MCF 10A (cell line): ENCODE data around the gene CALML6. TPM values are rescaled to one million over a fixed set of nuclear protein-coding genes. Genes with fewer than 3 reads are reported as not detected.
A peak's percentile ranks its signal among the peaks of the same experiment; 100 is the strongest.

Experiments
- BruUV-seq: library from RNA; stranded (reverse); fragments of 400-500 nt; replicated peaks from 2 replicates; lab custom pipeline; 2021; lab: Mats Ljungman, UMichigan
- CTCF ChIA-PET: fragments of 300-600 bp; sonication (Branson Sonifier 250); formaldehyde crosslinking; extraction: SDS; loops from one replicate; lab custom pipeline; 2021; ENCODE audit warnings: antibody characterized with exemption, inconsistent platforms; lab: Yijun Ruan, JAX
- POLR2A ChIA-PET: fragments of 300-600, 350-650 bp; sonication (Branson Sonifier 250); formaldehyde crosslinking; extraction: SDS; loops from one replicate; lab custom pipeline; 2020; ENCODE audit warnings: antibody characterized with exemption, inconsistent platforms; lab: Yijun Ruan, JAX
- DNase-seq: peaks from one replicate; pipeline ENCODE4 v3.0.0-alpha.2; 2018; ENCODE audit not compliant: unreplicated experiment
- H3K27ac Mint-ChIP-seq: one replicate; pipeline ENCODE4 v1.8.0; 2022; ENCODE audit warnings: mild to moderate bottlenecking, low read depth, mixed read lengths; ENCODE audit not compliant: unreplicated experiment
- H3K27me3 Mint-ChIP-seq: one replicate; pipeline ENCODE4 v1.8.0; 2022; ENCODE audit warnings: mixed read lengths; ENCODE audit not compliant: insufficient read depth, unreplicated experiment
- H3K36me3 Mint-ChIP-seq: one replicate; pipeline ENCODE4 v1.8.0; 2022; ENCODE audit warnings: mild to moderate bottlenecking, moderate library complexity, mixed read lengths; ENCODE audit not compliant: insufficient read depth, unreplicated experiment
- H3K4me1 Mint-ChIP-seq: one replicate; pipeline ENCODE4 v1.8.0; 2022; ENCODE audit warnings: mixed read lengths; ENCODE audit not compliant: insufficient read depth, unreplicated experiment
- H3K4me3 Mint-ChIP-seq: one replicate; pipeline ENCODE4 v1.8.0; 2022; ENCODE audit warnings: mild to moderate bottlenecking, moderate library complexity, mixed read lengths; ENCODE audit not compliant: unreplicated experiment
- H3K9me3 Mint-ChIP-seq: one replicate; pipeline ENCODE4 v1.8.0; 2022; ENCODE audit warnings: mixed read lengths; ENCODE audit not compliant: unreplicated experiment
- CTCF ChIP-seq: fragments of 200-600 bp; IDR thresholded peaks from one replicate; pipeline ENCODE4 v1.8.0; 2022; ENCODE audit warnings: antibody characterized with exemption, mild to moderate bottlenecking; ENCODE audit not compliant: unreplicated experiment
- intact Hi-C: fragments of 100-400 bp; cut with micrococcal nuclease; formaldehyde crosslinking; loops from 2 replicates; pipeline ENCODE4 v1.14.1; 2022
- total RNA-seq: library from RNA; stranded (reverse); gene quantifications from 2 replicates; pipeline ENCODE4 v1.2.3, GENCODE V29; 2022

Gene CALML6
- total RNA-seq, 1 experiment from 2014 or later = 1.7 TPM

- TF ChIP-seq CTCF = peak; percentile 91
- Mint-ChIP-seq H3K4me1 (peaks cover 13% of the 10 kb centered on the region), H3K27ac (peak overlapping the region; percentile 78), H3K9me3 (no peaks in the 10 kb centered on the region), H3K4me3 (peak overlapping the region; percentile 41), H3K27me3 (no peaks in the 10 kb centered on the region), H3K36me3 (peaks cover 5% of the 10 kb centered on the region)
- CTCF ChIA-PET = interaction anchor here (0.6 to 4.6 kb wide), 35 partner anchors 8 to 1556 kb away, joined by 3 to 35 read pairs (median 4); no protein-coding TSS in a partner anchor
- intact Hi-C loops = loop anchor here (1.0 to 2.0 kb wide), 3 partner anchors 117 to 142 kb away; no protein-coding TSS in a partner anchor
- POLR2A ChIA-PET = interaction anchor here (0.7 to 5.2 kb wide), 16 partner anchors 10 to 148 kb away, joined by 3 to 42 read pairs (median 6); partner anchors contain the start of gene NADK
- peak; percentile 83 for DNase-seq
- BruUV-seq = no TSS peak
Observed at GRCh38 chr1:1906185-1907097, 8.6 kb upstream of the CALML6 start.

DNA sequence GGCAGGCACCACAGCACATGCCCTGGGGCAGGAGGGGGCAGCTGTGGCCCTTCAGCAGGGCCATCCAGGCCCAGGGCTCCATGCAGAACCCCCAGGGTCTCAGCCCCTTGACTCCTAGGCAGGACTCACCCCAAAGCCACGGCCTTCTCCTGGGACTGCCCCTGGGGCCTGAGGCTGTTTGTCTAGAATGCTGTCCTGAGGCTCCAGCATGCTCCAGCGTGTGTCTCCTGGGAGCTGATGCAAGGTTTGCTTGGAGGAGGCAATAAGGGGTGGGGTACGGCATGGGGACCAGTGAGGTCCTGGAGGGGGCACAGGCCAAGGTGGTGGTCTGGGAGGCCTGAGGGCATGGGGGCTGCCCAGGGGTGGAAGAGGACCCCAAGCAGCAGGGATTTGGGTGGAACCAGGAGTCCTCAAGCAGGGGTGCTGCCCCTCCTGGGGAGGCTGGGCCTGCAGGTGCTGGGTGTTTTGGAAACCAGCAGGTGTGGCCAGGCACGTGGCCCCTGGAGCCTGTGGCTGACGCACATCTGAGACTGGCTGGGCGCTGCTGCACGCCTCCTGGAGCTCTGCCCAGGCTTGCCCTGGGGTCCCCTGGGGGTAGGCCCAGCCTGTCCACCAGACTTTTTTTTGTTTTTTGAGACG is 7.8 kb upstream of the CALML6 start:
- CTCF ChIA-PET = interaction anchor here (0.6 to 4.6 kb wide), 21 partner anchors 9 to 1555 kb away, joined by 3 to 35 read pairs (median 4); no protein-coding TSS in a partner anchor
- BruUV-seq = no TSS peak
- H3K27ac Mint-ChIP-seq = peak overlapping the region; percentile 78
- H3K9me3 Mint-ChIP-seq = no peaks in the 10 kb centered on the region
- DNase-seq = peak; percentile 81
- peaks cover 5% of the 10 kb centered on the region for H3K36me3 Mint-ChIP-seq
- no peaks in the 10 kb centered on the region for H3K27me3 Mint-ChIP-seq
- POLR2A ChIA-PET = interaction anchor here (0.6 to 5.2 kb wide), 15 partner anchors 8 to 214 kb away, joined by 3 to 42 read pairs (median 4); partner anchors contain the start of gene NADK
- peak overlapping the region; percentile 69 for H3K4me3 Mint-ChIP-seq
- no peak for TF ChIP-seq CTCF
- intact Hi-C loops = loop anchor here (2.0 kb wide), 1 partner anchor 126 kb away; no protein-coding TSS in a partner anchor
- peaks cover 13% of the 10 kb centered on the region for H3K4me1 Mint-ChIP-seq

DNA sequence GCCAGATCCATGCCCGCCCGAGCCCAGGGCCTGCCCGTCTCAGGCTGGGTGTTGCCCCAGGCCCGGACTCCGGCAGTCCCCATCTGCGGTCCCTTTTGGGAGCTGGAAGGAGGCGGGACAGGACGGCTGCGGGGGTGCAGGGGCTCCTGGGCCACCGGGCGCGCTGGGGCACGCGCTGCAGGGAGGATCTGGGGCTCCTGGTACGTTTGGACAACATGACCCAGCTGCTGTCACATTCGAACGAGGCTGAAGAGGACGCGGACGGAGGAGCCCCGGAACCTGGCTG is 6.6 kb upstream of the CALML6 start:
- intact Hi-C loops = no loop called here
- DNase-seq = no peak
- TF ChIP-seq CTCF = no peak
- Mint-ChIP-seq H3K4me3 (peak overlapping the region; percentile 69), H3K36me3 (peaks cover 5% of the 10 kb centered on the region), H3K4me1 (peaks cover 13% of the 10 kb centered on the region), H3K27ac (peak overlapping the region; percentile 78), H3K9me3 (no peaks in the 10 kb centered on the region), H3K27me3 (no peaks in the 10 kb centered on the region)
- BruUV-seq = TSS peak; percentile 76
- ChIA-PET CTCF (interaction anchor here (0.5 to 4.6 kb wide), 17 partner anchors 10 to 222 kb away, joined by 3 to 35 read pairs (median 4); no protein-coding TSS in a partner anchor), POLR2A (interaction anchor here (0.7 to 5.2 kb wide), 9 partner anchors 12 to 326 kb away, joined by 3 to 42 read pairs (median 5); partner anchors contain the start of gene NADK)
